OCI-LY1 (cell line): Measurements from ENCODE around the gene RASD1.

Source experiments
- H2AFZ ChIP-seq: fragments of 200-600 bp; sonication (generic), shearing (Covaris generic); 2 replicates; pipeline ENCODE4 v1.6.0; 2014; ENCODE audit warnings: antibody characterized with exemption, mild to moderate bottlenecking, low read length
- H3F3A ChIP-seq: fragments of 200-600 bp; sonication (generic), shearing (Covaris generic); 2 replicates; pipeline ENCODE4 v1.6.0; 2014; ENCODE audit warnings: mild to moderate bottlenecking, antibody characterized with exemption, low read length, moderate library complexity; ENCODE audit not compliant: insufficient read depth
- H3K27ac ChIP-seq: fragments of 200-600 bp; sonication (generic); 2 replicates; pipeline ENCODE4 v1.5.1; 2014; ENCODE audit warnings: low read length, mixed run types, mild to moderate bottlenecking, low read depth; ENCODE audit not compliant: poor library complexity, severe bottlenecking
- H3K27me3 ChIP-seq: fragments of 200-600 bp; sonication (generic); 2 replicates; pipeline ENCODE4 v1.6.0; 2014; ENCODE audit warnings: antibody characterized with exemption, mild to moderate bottlenecking, low read length, moderate library complexity; ENCODE audit not compliant: insufficient read depth
- H3K36me3 ChIP-seq: fragments of 200-600 bp; sonication (generic); 2 replicates; pipeline ENCODE4 v1.6.1; 2014; ENCODE audit warnings: mild to moderate bottlenecking, antibody characterized with exemption, low read length, moderate library complexity, mixed read lengths; ENCODE audit not compliant: insufficient read depth
- H3K4me1 ChIP-seq: fragments of 200-600 bp; sonication (generic); 2 replicates; pipeline ENCODE4 v1.5.1; 2014; ENCODE audit warnings: mild to moderate bottlenecking, low read length, moderate library complexity; ENCODE audit not compliant: insufficient read depth, severe bottlenecking
- H3K4me2 ChIP-seq: fragments of 200-600 bp; sonication (generic), shearing (Covaris generic); 2 replicates; pipeline ENCODE4 v1.6.1; 2014; ENCODE audit warnings: low read length
- H3K4me3 ChIP-seq: fragments of 200-600 bp; sonication (generic); 2 replicates; pipeline ENCODE4 v1.5.1; 2014; ENCODE audit warnings: low read length, low read depth, mild to moderate bottlenecking, mixed read lengths; ENCODE audit not compliant: poor library complexity, severe bottlenecking
- H3K79me2 ChIP-seq: fragments of 200-600 bp; shearing (Covaris generic); 2 replicates; pipeline ENCODE4 v1.6.1; 2016; ENCODE audit warnings: mixed run types, low read length, mixed read lengths; ENCODE audit not compliant: insufficient read depth
- H3K9ac ChIP-seq: fragments of 200-600 bp; sonication (generic), shearing (Covaris generic); 2 replicates; pipeline ENCODE4 v1.6.1; 2014; ENCODE audit warnings: mild to moderate bottlenecking, low read length, mixed read lengths
- H3K9me2 ChIP-seq: fragments of 200-600 bp; sonication (generic), shearing (Covaris generic); 2 replicates; pipeline ENCODE4 v1.6.1; 2014; ENCODE audit warnings: low read depth, mild to moderate bottlenecking, low read length, mixed read lengths
- H3K9me3 ChIP-seq: fragments of 200-600 bp; shearing (Covaris generic); 2 replicates; pipeline ENCODE4 v1.6.1; 2014; ENCODE audit warnings: low read length, mixed read lengths
- H4K20me1 ChIP-seq: fragments of 200-600 bp; sonication (generic), shearing (Covaris generic); 2 replicates; pipeline ENCODE4 v1.6.0; 2016; ENCODE audit warnings: mild to moderate bottlenecking, low read length; ENCODE audit not compliant: insufficient read depth
- CTCF ChIP-seq: fragments of 200-600 bp; sonication (generic), shearing (Covaris generic); IDR thresholded peaks from 2 replicates; pipeline ENCODE4 v1.5.1; 2017; ENCODE audit warnings: mild to moderate bottlenecking, antibody characterized with exemption, low read length, moderate library complexity, mixed read lengths
- EZH2 ChIP-seq: fragments of 200-600 bp; sonication (generic), shearing (Covaris generic); IDR thresholded peaks from 2 replicates; pipeline ENCODE4 v1.8.0; 2017; ENCODE audit warnings: borderline replicate concordance, mixed run types, mild to moderate bottlenecking, antibody characterized with exemption, low read length, moderate library complexity, mixed read lengths

RASD1 gene

GRCh38 chr17:17523731-17524490 lies 27.7 kb upstream of the RASD1 start:
- Histone ChIP-seq H3K4me2 (no peak overlapping the region), H3F3A (no peaks in the 10 kb centered on the region), H3K4me3 (no peak overlapping the region), H3K36me3 (no peaks in the 10 kb centered on the region), H3K9me3 (no peaks in the 10 kb centered on the region), H3K27ac (no peak overlapping the region), H3K9ac (no peak overlapping the region), H3K4me1 (no peaks in the 10 kb centered on the region), H2AFZ (no peak overlapping the region), H3K27me3 (peaks cover 9% of the 10 kb centered on the region), H3K79me2 (no peaks in the 10 kb centered on the region), H4K20me1 (no peaks in the 10 kb centered on the region), H3K9me2 (no peaks in the 10 kb centered on the region)
- TF ChIP-seq CTCF, result no peak

- TF ChIP-seq EZH2, result no peak
- no peak for TF ChIP-seq CTCF
- Histone ChIP-seq H3K9me2 (no peaks in the 10 kb centered on the region), H3K27me3 (peaks cover 9% of the 10 kb centered on the region), H2AFZ (no peak overlapping the region), H3K4me3 (no peak overlapping the region), H3K4me2 (no peak overlapping the region), H4K20me1 (no peaks in the 10 kb centered on the region), H3K4me1 (no peaks in the 10 kb centered on the region), H3K36me3 (no peaks in the 10 kb centered on the region), H3F3A (no peaks in the 10 kb centered on the region), H3K27ac (no peak overlapping the region), H3K79me2 (no peaks in the 10 kb centered on the region), H3K9me3 (no peaks in the 10 kb centered on the region), H3K9ac (no peak overlapping the region)
Measured at GRCh38 chr17:17523001-17523730, 27.0 kb upstream of the RASD1 start.

GRCh38 chr17:17520599-17521232 lies 24.5 kb upstream of the RASD1 start:
- no peak overlapping the region for H3K4me3 ChIP-seq
- H3K4me1 ChIP-seq, result no peaks in the 10 kb centered on the region
- no peak overlapping the region for H3K9ac ChIP-seq
- H3K36me3 ChIP-seq, result no peaks in the 10 kb centered on the region
- no peaks in the 10 kb centered on the region for H4K20me1 ChIP-seq
- H3K79me2 ChIP-seq, result no peaks in the 10 kb centered on the region
- H3F3A ChIP-seq, result no peaks in the 10 kb centered on the region
- no peaks in the 10 kb centered on the region for H3K9me2 ChIP-seq
- no peak overlapping the region for H3K27ac ChIP-seq
- peaks cover 9% of the 10 kb centered on the region; the same call in 1 of the 2 replicates for H3K27me3 ChIP-seq
- H3K4me2 ChIP-seq, result no peak overlapping the region
- TF ChIP-seq CTCF (no peak), EZH2 (no peak)
- no peak overlapping the region for H2AFZ ChIP-seq
- no peaks in the 10 kb centered on the region for H3K9me3 ChIP-seq
